Spinal cord (tissue), 4 donors: ENCODE measurements around the gene ZFYVE19. TPM values are rescaled to one million over a fixed set of nuclear protein-coding genes. Genes with fewer than 3 reads are reported as not detected.

Experiments used
- polyA plus RNA-seq, 2 donors: library from polyadenylated mRNA; unstranded; fragments of 120-200 nt; gene quantifications; one replicate each; pipeline ENCODE4 v1.2.1, GENCODE V29; 2013; ENCODE audit not compliant: insufficient read length in 2 of 2
- small RNA-seq: library from RNA; depleted of rRNA; stranded (forward); fragments of <200 nt; gene quantifications from one replicate; pipeline ENCODE3, GENCODE V24; 2014; ENCODE audit warnings: low replicate concordance
- total RNA-seq, 2 donors: library from RNA; depleted of rRNA in 1 of 2; stranded (reverse); fragments of 120-200 nt in 1 of 2; fragments of >200 nt in 1 of 2; gene quantifications; one replicate each; pipeline versions ENCODE4 v1.2.3 to v1.2.4, GENCODE V29; 2013 to 2014

ZFYVE19 gene
- total and polyA plus RNA-seq, 4 donors, result 25.2 to 43.2 (median 32.3) TPM

Small RNA genes within 50 kb of the gene (small RNA-seq; reads per million reads assigned to genes)
- gene SUMO2P15, result not detected

Other genes with a start within 250 kb of the ZFYVE19 start
- gene CCDC32, start 242.0 kb upstream of the ZFYVE19 start, total RNA-seq, result 10 to 100 TPM; 19.7 to 23.7 TPM
- gene CCDC32, start 242.0 kb upstream of the ZFYVE19 start, polyA plus RNA-seq, result 10 to 100 TPM; 29.9 to 31.6 TPM
- 10 to 100 TPM in 1 of 2 donors, 1 to 10 TPM in 1; 8.2 to 11.4 TPM for gene RPUSD2, start 237.8 kb upstream of the ZFYVE19 start, total RNA-seq
- gene RPUSD2, start 237.8 kb upstream of the ZFYVE19 start, polyA plus RNA-seq, result 10 to 100 TPM; 11.3 to 12.0 TPM
- 10 to 100 TPM; 11.2 to 13.7 TPM for gene KNL1, start 212.8 kb upstream of the ZFYVE19 start, total RNA-seq
- 1 to 10 TPM; 8.7 to 9.7 TPM for gene KNL1, start 212.8 kb upstream of the ZFYVE19 start, polyA plus RNA-seq
- 1 to 10 TPM; 2.5 to 3.7 TPM for gene RAD51, start 111.9 kb upstream of the ZFYVE19 start, total RNA-seq
- gene RAD51, start 111.9 kb upstream of the ZFYVE19 start, polyA plus RNA-seq, result 1 to 10 TPM; 6.3 to 7.9 TPM
- gene RMDN3, start 51.8 kb upstream of the ZFYVE19 start, total RNA-seq, result 10 to 100 TPM; 18.1 to 30.6 TPM
- gene RMDN3, start 51.8 kb upstream of the ZFYVE19 start, polyA plus RNA-seq, result 10 to 100 TPM; 50.0 to 53.1 TPM
- gene GCHFR, start 43.0 kb upstream of the ZFYVE19 start, total RNA-seq, result 10 to 100 TPM; 14.2 to 18.2 TPM
- 10 to 100 TPM; 25.6 to 29.1 TPM for gene GCHFR, start 43.0 kb upstream of the ZFYVE19 start, polyA plus RNA-seq
- gene C15orf62, start 37.1 kb upstream of the ZFYVE19 start, total RNA-seq, result under 1 TPM; 0.17 to 0.20 TPM
- 1 to 10 TPM; 2.8 to 6.0 TPM for gene C15orf62, start 37.1 kb upstream of the ZFYVE19 start, polyA plus RNA-seq
- gene DNAJC17, start 384 bp downstream of the ZFYVE19 start, total RNA-seq, result 10 to 100 TPM; 12.8 to 47.4 TPM
- 10 to 100 TPM; 27.1 to 34.9 TPM for gene DNAJC17, start 384 bp downstream of the ZFYVE19 start, polyA plus RNA-seq
- gene PPP1R14D, start 21.6 kb downstream of the ZFYVE19 start, total RNA-seq, result not detected
- gene PPP1R14D, start 21.6 kb downstream of the ZFYVE19 start, polyA plus RNA-seq, result under 1 TPM in 1 of 2 donors, not detected in 1; 0.36 TPM
- gene SPINT1, start 37.0 kb downstream of the ZFYVE19 start, total RNA-seq, result 1 to 10 TPM; 2.9 to 4.5 TPM
- gene SPINT1, start 37.0 kb downstream of the ZFYVE19 start, polyA plus RNA-seq, result 1 to 10 TPM; 3.2 to 4.3 TPM
- 1 to 10 TPM; 1.7 to 2.8 TPM for gene RHOV, start 67.1 kb downstream of the ZFYVE19 start, total RNA-seq
- gene RHOV, start 67.1 kb downstream of the ZFYVE19 start, polyA plus RNA-seq, result 10 to 100 TPM in 1 of 2 donors, 1 to 10 TPM in 1; 9.3 to 12.2 TPM
- gene VPS18, start 87.4 kb downstream of the ZFYVE19 start, total RNA-seq, result 10 to 100 TPM; 19.9 to 22.9 TPM
- 10 to 100 TPM; 21.3 to 23.1 TPM for gene VPS18, start 87.4 kb downstream of the ZFYVE19 start, polyA plus RNA-seq
- 1 to 10 TPM; 5.8 to 7.5 TPM for gene DLL4, start 122.3 kb downstream of the ZFYVE19 start, total RNA-seq
- gene DLL4, start 122.3 kb downstream of the ZFYVE19 start, polyA plus RNA-seq, result 1 to 10 TPM; 5.6 to 8.5 TPM
- gene CHAC1, start 146.4 kb downstream of the ZFYVE19 start, total RNA-seq, result 1 to 10 TPM; 3.6 to 4.6 TPM
- 10 to 100 TPM; 17.0 to 17.7 TPM for gene CHAC1, start 146.4 kb downstream of the ZFYVE19 start, polyA plus RNA-seq